GM18873 (cell line): ENCODE results near the gene GRAMD4.
"Not testable (repeated sequence)": the region's sequence is repeated elsewhere in the genome, so short reads cannot be mapped to it uniquely, and the experiment has no call there.

ENCODE experiments used
- ATAC-seq: cut with Tn5 transposase; IDR thresholded peaks from one replicate; pipeline ENCODE4 v1.9.1; 2021; ENCODE audit warnings: mild to moderate bottlenecking, moderate library complexity, moderate number of reproducible peaks; ENCODE audit not compliant: unreplicated experiment, low FRiP score

GRAMD4 gene

GRCh38 chr22:46617207-46617985, 2.8 kb upstream of the GRAMD4 start:
- ATAC-seq, result no peak

- no peak for ATAC-seq
Measured at GRCh38 chr22:46617986-46618647, 2.1 kb upstream of the GRAMD4 start.

GRCh38 chr22:46618667-46619066, 1.5 kb upstream of the GRAMD4 start:
- no peak for ATAC-seq

GRCh38 chr22:46619240-46619829, 851 bp upstream of the GRAMD4 start:
- ATAC-seq, result no peak

- no peak for ATAC-seq
Measured at GRCh38 chr22:46620588-46621242, 529 bp downstream of the GRAMD4 start.

GRCh38 chr22:46621243-46621930, 1.2 kb downstream of the GRAMD4 start:
- ATAC-seq, result not testable (repeated sequence)

- no peak for ATAC-seq
Measured at GRCh38 chr22:46622081-46622521, 1.9 kb downstream of the GRAMD4 start.

GRCh38 chr22:46625113-46625842, 5.1 kb downstream of the GRAMD4 start:
- no peak for ATAC-seq

- ATAC-seq, result no peak
Measured at GRCh38 chr22:46625843-46626349, 5.7 kb downstream of the GRAMD4 start.

- no peak for ATAC-seq
Measured at GRCh38 chr22:46626356-46626755, 6.2 kb downstream of the GRAMD4 start.

- ATAC-seq, result no peak
Measured at GRCh38 chr22:46626911-46627805, 7.0 kb downstream of the GRAMD4 start.

GRCh38 chr22:46627806-46628482, 7.8 kb downstream of the GRAMD4 start:
- no peak for ATAC-seq

- no peak for ATAC-seq
Measured at GRCh38 chr22:46628756-46629155, 8.6 kb downstream of the GRAMD4 start.

- no peak for ATAC-seq
Measured at GRCh38 chr22:46629291-46629690, 9.1 kb downstream of the GRAMD4 start.

- ATAC-seq, result no peak
Measured at GRCh38 chr22:46631113-46631512, 10.9 kb downstream of the GRAMD4 start.

- no peak for ATAC-seq
Measured at GRCh38 chr22:46632646-46633249, 12.6 kb downstream of the GRAMD4 start.

- no peak for ATAC-seq
Measured at GRCh38 chr22:46633334-46633890, 13.2 kb downstream of the GRAMD4 start.
